ENCODE data around the gene SLC25A44. TPM values are rescaled to one million over a fixed set of nuclear protein-coding genes. Genes with fewer than 3 reads are reported as not detected.

The SLC25A44 gene
- total RNA-seq, 4 donors from 2014 or later, result 15.1 to 20.4 (median 17.2) TPM

- H3K4me3 ChIP-seq, result peak overlapping the region; percentile 38
- H3K9me3 ChIP-seq, result no peaks in the 10 kb centered on the region
- WGBS, result 33% methylated on average over 14 of the region's 69 CpGs
- H3K27ac ChIP-seq, result no peak overlapping the region
- no peak for TF ChIP-seq POLR2A (IDR thresholded peaks at IDR 0.05)
- no peak for TF ChIP-seq CTCF (IDR thresholded peaks at IDR 0.05)
- TF ChIP-seq EP300 (IDR thresholded peaks at IDR 0.05), result no peak
- TF ChIP-seq POLR2AphosphoS5 (IDR thresholded peaks at IDR 0.05), result no peak
- peaks cover 17% of the 10 kb centered on the region for H3K36me3 ChIP-seq
- peaks cover 6% of the 10 kb centered on the region for H3K27me3 ChIP-seq
- peak in 1 of 2 donors; percentile 68 for DNase-seq (ENCODE audit: low spot score in 2 of 2)
- H3K4me1 ChIP-seq, result peaks cover 75% of the 10 kb centered on the region
Observed at GRCh38 chr1:156245451-156246232, 51.7 kb downstream of the SLC25A44 start.

- Histone ChIP-seq H3K4me3 (peak overlapping the region; percentile 38), H3K36me3 (peaks cover 24% of the 10 kb centered on the region), H3K4me1 (peaks cover 81% of the 10 kb centered on the region), H3K27ac (peak overlapping the region; percentile 41), H3K9me3 (no peaks in the 10 kb centered on the region), H3K27me3 (peaks cover 6% of the 10 kb centered on the region)
- TF ChIP-seq POLR2A (IDR thresholded peaks at IDR 0.05) (no peak), CTCF (IDR thresholded peaks at IDR 0.05) (no peak), POLR2AphosphoS5 (IDR thresholded peaks at IDR 0.05) (no peak)
- 73% methylated on average over 9 of the region's 10 CpGs for WGBS
- no peak for DNase-seq (ENCODE audit: low spot score in 2 of 2)
Observed at GRCh38 chr1:156246241-156246780, 52.4 kb downstream of the SLC25A44 start.

- peak overlapping the region; percentile 41 for H3K27ac ChIP-seq
- peaks cover 30% of the 10 kb centered on the region for H3K36me3 ChIP-seq
- peaks cover 81% of the 10 kb centered on the region for H3K4me1 ChIP-seq
- peaks cover 6% of the 10 kb centered on the region for H3K27me3 ChIP-seq
- H3K9me3 ChIP-seq, result no peaks in the 10 kb centered on the region
- WGBS, result 31% methylated on average over 10 of the region's 16 CpGs
- no peak for TF ChIP-seq CTCF (IDR thresholded peaks at IDR 0.05)
- TF ChIP-seq EP300 (IDR thresholded peaks at IDR 0.05), result no peak
- no peak for TF ChIP-seq POLR2A (IDR thresholded peaks at IDR 0.05)
- TF ChIP-seq POLR2AphosphoS5 (IDR thresholded peaks at IDR 0.05), result no peak
- H3K4me3 ChIP-seq, result no peak overlapping the region
- DNase-seq (ENCODE audit: low spot score in 2 of 2), result peak in 1 of 2 donors; percentile 69
Observed at GRCh38 chr1:156246781-156247459, 53.0 kb downstream of the SLC25A44 start.

- Histone ChIP-seq H3K27ac (peak within 1 kb of the TSS; percentile 41), H3K27me3 (peaks cover 6% of the 10 kb centered on the region), H3K9me3 (no peaks in the 10 kb centered on the region), H3K36me3 (peaks cover 38% of the 10 kb centered on the region), H3K4me1 (peaks cover 83% of the 10 kb centered on the region), H3K4me3 (no peak within 1 kb of the TSS)
- 36% methylated on average over 14 of the region's 16 CpGs for WGBS
- DNase-seq (ENCODE audit: low spot score in 2 of 2), result no peak
- TF ChIP-seq POLR2AphosphoS5 (IDR thresholded peaks at IDR 0.05) (no peak), EP300 (IDR thresholded peaks at IDR 0.05) (no peak), POLR2A (IDR thresholded peaks at IDR 0.05) (no peak), CTCF (IDR thresholded peaks at IDR 0.05) (no peak)
Observed at GRCh38 chr1:156247460-156248322, 53.8 kb downstream of the SLC25A44 start, which contains the start of gene PAQR6. Gene PAQR6, minus strand, starts transcription at chr1:156248056. Its CDS starts 1,325 bp downstream, at chr1:156246731.
